Measurements from ENCODE around the gene PPA1. TPM values are rescaled to one million over a fixed set of nuclear protein-coding genes. Genes with fewer than 3 reads are reported as not detected.
A peak's percentile ranks its signal among the peaks of the same experiment; 100 is the strongest.
"Not testable (repeated sequence)": the region's sequence is repeated elsewhere in the genome, so short reads cannot be mapped to it uniquely, and the experiment has no call there.

Gene PPA1
- total RNA-seq, 2 donors from 2014 or later: 48.0 to 69.2 TPM

DNA sequence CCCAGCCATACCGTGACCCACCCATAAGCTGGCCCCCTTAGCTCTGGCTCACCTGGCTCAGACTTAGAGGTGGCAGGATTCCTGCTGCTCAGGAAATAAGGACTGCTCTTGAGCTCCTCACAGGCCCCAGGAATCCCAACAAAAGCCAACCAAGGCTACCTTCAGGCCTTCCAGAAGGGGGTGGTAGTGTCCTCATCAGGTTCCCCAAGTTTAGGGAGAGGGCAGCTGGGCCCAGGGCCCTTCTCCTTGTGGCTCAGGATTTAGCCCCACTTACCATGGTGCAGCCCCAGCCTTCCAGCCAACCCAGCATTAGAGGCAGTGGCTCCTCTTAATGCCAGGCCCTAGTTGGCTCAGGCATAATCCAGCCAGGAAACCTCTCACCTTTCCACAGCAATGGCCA is 27.0 kb upstream of the PPA1 start:
- Histone ChIP-seq H3K4me3 (no peak overlapping the region), H3K27ac (no peak overlapping the region), H3K36me3 (no peaks in the 10 kb centered on the region), H3K27me3 (peaks cover 2 to 6% of the 10 kb centered on the region in 2 donors), H3K4me1 (peaks cover 0 to 5% of the 10 kb centered on the region in 2 donors), H3K9me3 (no peaks in the 10 kb centered on the region)
- TF ChIP-seq, protein P1, sequence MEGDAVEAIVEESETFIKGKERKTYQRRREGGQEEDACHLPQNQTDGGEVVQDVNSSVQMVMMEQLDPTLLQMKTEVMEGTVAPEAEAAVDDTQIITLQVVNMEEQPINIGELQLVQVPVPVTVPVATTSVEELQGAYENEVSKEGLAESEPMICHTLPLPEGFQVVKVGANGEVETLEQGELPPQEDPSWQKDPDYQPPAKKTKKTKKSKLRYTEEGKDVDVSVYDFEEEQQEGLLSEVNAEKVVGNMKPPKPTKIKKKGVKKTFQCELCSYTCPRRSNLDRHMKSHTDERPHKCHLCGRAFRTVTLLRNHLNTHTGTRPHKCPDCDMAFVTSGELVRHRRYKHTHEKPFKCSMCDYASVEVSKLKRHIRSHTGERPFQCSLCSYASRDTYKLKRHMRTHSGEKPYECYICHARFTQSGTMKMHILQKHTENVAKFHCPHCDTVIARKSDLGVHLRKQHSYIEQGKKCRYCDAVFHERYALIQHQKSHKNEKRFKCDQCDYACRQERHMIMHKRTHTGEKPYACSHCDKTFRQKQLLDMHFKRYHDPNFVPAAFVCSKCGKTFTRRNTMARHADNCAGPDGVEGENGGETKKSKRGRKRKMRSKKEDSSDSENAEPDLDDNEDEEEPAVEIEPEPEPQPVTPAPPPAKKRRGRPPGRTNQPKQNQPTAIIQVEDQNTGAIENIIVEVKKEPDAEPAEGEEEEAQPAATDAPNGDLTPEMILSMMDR (IDR thresholded peaks at IDR 0.05): no peak
- DNase-seq (ENCODE audit: low spot score): no peak

GRCh38 chr10:70258216-70258615 is 25.0 kb upstream of the PPA1 start:
- Histone ChIP-seq H3K36me3 (no peaks in the 10 kb centered on the region), H3K9me3 (no peaks in the 10 kb centered on the region), H3K4me3 (no peak overlapping the region), H3K27ac (no peak overlapping the region), H3K27me3 (peaks cover 7 to 16% of the 10 kb centered on the region in 2 donors), H3K4me1 (peaks cover 0 to 7% of the 10 kb centered on the region in 2 donors)
- no peak for DNase-seq (ENCODE audit: low spot score)
- TF ChIP-seq, protein P1 (IDR thresholded peaks at IDR 0.05): no peak

DNA sequence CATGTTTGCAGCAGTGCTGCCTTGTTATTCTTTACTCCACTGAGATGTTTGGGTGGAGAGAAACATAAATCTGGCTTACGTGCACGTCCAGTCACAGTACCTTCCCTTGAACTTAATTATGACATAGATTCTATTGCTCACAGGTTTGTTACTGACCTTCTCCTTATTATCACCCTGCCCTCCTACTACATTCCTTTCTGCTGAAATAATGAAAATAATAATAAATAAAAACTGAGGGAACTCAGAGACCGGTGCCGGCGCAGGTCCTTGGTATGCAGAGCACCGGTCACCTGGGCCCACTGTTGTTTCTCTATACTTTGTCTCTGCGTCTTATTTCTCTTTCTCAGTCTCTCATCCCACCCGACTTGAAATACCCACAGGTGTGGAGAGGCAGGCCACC is 24.6 kb upstream of the PPA1 start:
- not testable (repeated sequence) for H3K27ac ChIP-seq; H3K36me3 ChIP-seq; H3K9me3 ChIP-seq; H3K4me3 ChIP-seq; H3K4me1 ChIP-seq; DNase-seq (ENCODE audit: low spot score)
- H3K27me3 ChIP-seq: peaks cover 7 to 16% of the 10 kb centered on the region in 2 donors

- Histone ChIP-seq H3K27ac (no peak overlapping the region), H3K36me3 (no peaks in the 10 kb centered on the region), H3K9me3 (no peaks in the 10 kb centered on the region), H3K4me1 (peaks cover 0 to 7% of the 10 kb centered on the region in 2 donors), H3K27me3 (peaks cover 7 to 16% of the 10 kb centered on the region in 2 donors), H3K4me3 (no peak overlapping the region)
- no peak for DNase-seq (ENCODE audit: low spot score)
- TF ChIP-seq, protein P1 (IDR thresholded peaks at IDR 0.05): no peak
Measured at GRCh38 chr10:70256463-70256862, 23.2 kb upstream of the PPA1 start.

DNA sequence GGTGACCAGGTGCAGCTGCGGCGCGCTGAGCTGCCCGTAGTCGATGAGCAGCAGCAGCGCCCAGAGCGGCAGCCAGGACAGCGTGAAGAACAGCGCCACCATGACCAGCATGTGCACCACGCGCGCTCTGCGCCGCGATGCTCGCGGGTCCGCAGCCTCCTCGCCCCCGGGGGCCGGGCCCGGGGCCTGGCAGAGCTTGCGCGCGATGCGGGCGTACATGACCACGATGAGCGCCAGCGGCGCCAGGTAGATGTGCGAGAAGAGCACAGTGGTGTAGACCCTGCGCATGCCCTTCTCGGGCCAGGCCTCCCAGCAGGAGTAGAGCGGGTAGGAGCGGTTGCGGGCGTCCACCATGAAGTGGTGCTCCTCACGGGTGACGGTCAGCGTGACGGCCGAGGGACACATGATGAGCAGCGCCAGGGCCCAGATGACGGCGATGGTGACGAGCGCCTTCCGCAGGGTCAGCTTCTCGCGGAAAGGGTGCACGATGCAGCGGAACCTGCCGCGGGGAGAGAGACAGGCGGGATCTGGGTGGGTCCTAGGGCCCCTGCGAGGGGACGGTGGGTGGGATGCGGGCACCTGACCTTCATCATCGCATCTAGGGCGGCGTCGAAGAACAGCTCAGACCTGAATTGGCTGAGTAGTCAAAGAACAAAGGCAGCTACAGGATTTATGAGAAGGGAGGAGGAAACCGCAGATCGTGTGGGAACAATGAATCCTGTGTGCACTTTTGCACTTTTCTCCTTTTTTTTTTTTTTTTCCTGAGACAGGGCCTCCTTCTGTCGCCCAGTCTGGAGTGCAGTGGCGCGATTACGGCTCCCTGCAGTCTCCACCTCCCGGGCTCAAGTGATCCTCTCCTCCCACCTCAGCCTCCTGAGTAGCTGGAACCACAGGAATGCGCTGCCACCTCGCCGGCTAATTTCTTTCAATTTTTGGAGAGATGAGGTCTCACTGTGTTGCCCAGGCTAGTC is 22.4 kb upstream of the PPA1 start:
- DNase-seq (ENCODE audit: low spot score): no peak
- no peaks in the 10 kb centered on the region for H3K36me3 ChIP-seq
- TF ChIP-seq, protein P1 (IDR thresholded peaks at IDR 0.05): peak in 1 of 2 donors; percentile 24
- no peaks in the 10 kb centered on the region for H3K9me3 ChIP-seq
- H3K27me3 ChIP-seq: peaks cover 7 to 16% of the 10 kb centered on the region in 2 donors
- peaks cover 0 to 7% of the 10 kb centered on the region in 2 donors for H3K4me1 ChIP-seq
- H3K4me3 ChIP-seq: peak overlapping the region in 1 of 2 donors; percentile 26
- no peak overlapping the region for H3K27ac ChIP-seq

DNA sequence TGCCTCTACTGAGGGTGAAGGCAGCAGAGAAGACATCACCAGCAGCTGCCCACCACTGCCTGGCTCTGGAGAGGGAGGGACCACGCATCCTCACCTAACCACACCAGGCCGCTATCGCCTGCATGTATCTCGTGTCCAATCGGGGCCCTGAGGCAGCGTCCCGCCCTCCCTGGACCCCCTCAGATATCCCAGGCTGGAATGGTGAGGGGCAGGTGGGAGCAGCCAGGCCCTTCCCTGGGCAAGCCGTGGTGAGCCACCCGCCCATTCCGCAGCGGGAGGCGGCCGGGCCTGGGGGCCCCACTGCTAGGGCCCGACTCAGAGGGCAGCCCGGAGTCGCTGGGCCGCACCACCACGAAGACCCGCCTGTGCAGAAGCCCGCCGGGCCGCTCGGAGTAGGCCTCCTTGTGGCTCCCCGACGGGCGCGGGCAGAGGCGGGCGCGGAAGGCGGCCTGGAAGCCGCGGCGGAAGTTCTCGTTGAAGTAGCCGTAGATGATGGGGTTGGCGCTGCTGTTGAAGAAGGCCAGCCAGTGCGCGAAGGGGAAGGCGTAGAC is 21.6 kb upstream of the PPA1 start:
- TF ChIP-seq, protein P1 (IDR thresholded peaks at IDR 0.05): no peak
- H3K4me1 ChIP-seq: peaks cover 0 to 7% of the 10 kb centered on the region in 2 donors
- no peak for DNase-seq (ENCODE audit: low spot score)
- H3K4me3 ChIP-seq: peak overlapping the region in 1 of 2 donors; percentile 26
- peaks cover 7 to 16% of the 10 kb centered on the region in 2 donors for H3K27me3 ChIP-seq
- H3K27ac ChIP-seq: no peak overlapping the region
- no peaks in the 10 kb centered on the region for H3K36me3 ChIP-seq
- H3K9me3 ChIP-seq: no peaks in the 10 kb centered on the region

Measured in right atrium auricular region (tissue), 2 donors.